Mesenchymal stem cell (in vitro differentiated cells and primary cell): Measurements from ENCODE around the gene PSG2.
"Not testable (repeated sequence)": the region's sequence is repeated elsewhere in the genome, so short reads cannot be mapped to it uniquely, and the experiment has no call there.

ENCODE experiments used
- DNase-seq: peaks from one replicate; pipeline ENCODE4 v3.0.0-alpha.2; 2013
- H2AFZ ChIP-seq: one replicate; pipeline ENCODE4 v1.6.1; 2013; ENCODE audit warnings: low read depth, mild to moderate bottlenecking, control low read depth, inconsistent platforms, low read length, moderate library complexity
- H2AK5ac ChIP-seq: 2 replicates; pipeline ENCODE4 v1.6.1; 2013; ENCODE audit warnings: low read length, moderate library complexity, mild to moderate bottlenecking, inconsistent platforms; ENCODE audit not compliant: severe bottlenecking
- H2BK120ac ChIP-seq: one replicate; pipeline ENCODE4 v1.6.1; 2013; ENCODE audit warnings: low read depth, mild to moderate bottlenecking, inconsistent platforms, low read length, moderate library complexity
- H2BK12ac ChIP-seq, 2 experiments: one replicate each; pipeline ENCODE4 v1.6.1; 2013; ENCODE audit warnings: inconsistent platforms in 2 of 2, low read length in 2 of 2, mild to moderate bottlenecking in 2 of 2, moderate library complexity in 2 of 2, control low read depth in 1 of 2
- H2BK15ac ChIP-seq: one replicate; pipeline ENCODE4 v1.6.1; 2013; ENCODE audit warnings: mild to moderate bottlenecking, low read depth, inconsistent platforms; ENCODE audit not compliant: poor library complexity, severe bottlenecking
- H2BK5ac ChIP-seq: 2 replicates; pipeline ENCODE4 v1.6.1; 2013; ENCODE audit warnings: low read depth, mild to moderate bottlenecking, low read length, control low read depth, inconsistent platforms; ENCODE audit not compliant: poor library complexity, severe bottlenecking
- H3K14ac ChIP-seq, 2 experiments: one replicate each; pipeline ENCODE4 v1.6.1; 2013; ENCODE audit warnings: inconsistent platforms in 2 of 2, low read length in 2 of 2, control low read depth in 1 of 2, mild to moderate bottlenecking in 1 of 2, moderate library complexity in 1 of 2
- H3K18ac ChIP-seq, 2 experiments: one replicate each; pipeline ENCODE4 v1.6.1; 2013; ENCODE audit warnings: inconsistent platforms in 2 of 2, low read length in 2 of 2, control low read depth in 1 of 2, low read depth in 1 of 2, mild to moderate bottlenecking in 1 of 2
- H3K23ac ChIP-seq, 2 experiments: one replicate each; pipeline ENCODE4 v1.6.1; 2013; ENCODE audit warnings: inconsistent platforms in 2 of 2, low read length in 2 of 2, mild to moderate bottlenecking in 2 of 2, moderate library complexity in 2 of 2, control low read depth in 1 of 2
- H3K27ac ChIP-seq: 2 replicates; pipeline ENCODE4 v1.5.1; 2013; ENCODE audit warnings: mild to moderate bottlenecking, moderate library complexity, low read length, control low read depth, inconsistent platforms; ENCODE audit not compliant: poor library complexity, severe bottlenecking
- H3K27me3 ChIP-seq, 2 experiments: 2 replicates each; pipeline versions ENCODE4 v1.6.1 to v1.7.0; 2013; ENCODE audit warnings: low read length in 2 of 2, mild to moderate bottlenecking in 2 of 2, moderate library complexity in 2 of 2, control low read depth in 1 of 2, inconsistent platforms in 1 of 2; ENCODE audit not compliant: control insufficient read depth in 1 of 2, insufficient read depth in 1 of 2
- H3K36me3 ChIP-seq, 2 experiments: 2 replicates each; pipeline versions ENCODE4 v1.6.1 to v1.7.0; 2013; ENCODE audit warnings: low read length in 2 of 2, control low read depth in 1 of 2, inconsistent platforms in 1 of 2, low read depth in 1 of 2, mild to moderate bottlenecking in 1 of 2; ENCODE audit not compliant: insufficient read depth in 2 of 2, control insufficient read depth in 1 of 2
- H3K4ac ChIP-seq, 2 experiments: one replicate each; pipeline ENCODE4 v1.6.1; 2013; ENCODE audit warnings: inconsistent platforms in 2 of 2, low read length in 2 of 2, mild to moderate bottlenecking in 2 of 2, moderate library complexity in 2 of 2, control low read depth in 1 of 2, low read depth in 1 of 2
- H3K4me1 ChIP-seq: 2 replicates; pipeline ENCODE4 v1.6.1; 2013; ENCODE audit warnings: low read depth, low read length, control low read depth; ENCODE audit not compliant: control insufficient read depth, insufficient read depth
- H3K4me2 ChIP-seq: 2 replicates; pipeline ENCODE4 v1.6.1; 2013; ENCODE audit warnings: low read length, mild to moderate bottlenecking, inconsistent platforms; ENCODE audit not compliant: poor library complexity, severe bottlenecking
- H3K4me3 ChIP-seq, 2 experiments: 2 replicates each; pipeline versions ENCODE4 v1.5.1 to v1.7.0; 2013; ENCODE audit warnings: low read length in 2 of 2, mild to moderate bottlenecking in 2 of 2, control low read depth in 1 of 2, low read depth in 1 of 2; ENCODE audit not compliant: insufficient read depth in 1 of 2
- H3K79me1 ChIP-seq: replicated peaks from 2 replicates; pipeline ENCODE4 v1.6.1; 2013; ENCODE audit warnings: mild to moderate bottlenecking, control low read depth, low read length, inconsistent platforms; ENCODE audit not compliant: poor library complexity, severe bottlenecking
- H3K9ac ChIP-seq: 2 replicates; pipeline ENCODE4 v1.7.0; 2013; ENCODE audit warnings: mild to moderate bottlenecking, low read length, moderate library complexity
- H3K9me3 ChIP-seq: 2 replicates; pipeline ENCODE4 v1.7.0; 2013; ENCODE audit warnings: mild to moderate bottlenecking, low read length; ENCODE audit not compliant: control insufficient read depth
- H4K8ac ChIP-seq: one replicate; pipeline ENCODE4 v1.6.1; 2013; ENCODE audit warnings: inconsistent platforms, mild to moderate bottlenecking, low read length, moderate library complexity
- H4K91ac ChIP-seq: one replicate; pipeline ENCODE4 v1.6.1; 2013; ENCODE audit warnings: mild to moderate bottlenecking, low read length, inconsistent platforms
- whole genome bisulfite sequencing: methylation state at CpG from one replicate; pipeline ENCODE4 v1.1.7; 2013; ENCODE audit warnings: mixed read lengths; 5-methylcytosine and 5-hydroxymethylcytosine counted together

Gene PSG2

GRCh38 chr19:43098416-43098815 is 15.9 kb upstream of the PSG2 start:
- not testable (repeated sequence) for H3K4me1 ChIP-seq, H3K36me3 ChIP-seq, H2BK5ac ChIP-seq, H4K91ac ChIP-seq, H3K9me3 ChIP-seq, H3K27ac ChIP-seq, H2BK15ac ChIP-seq, H4K8ac ChIP-seq, H3K4me3 ChIP-seq, H2BK120ac ChIP-seq, H3K79me1 ChIP-seq, H3K4me2 ChIP-seq, H2AFZ ChIP-seq, H2BK12ac ChIP-seq, H3K27me3 ChIP-seq, H3K9ac ChIP-seq, H3K18ac ChIP-seq, H3K4ac ChIP-seq, H2AK5ac ChIP-seq, H3K23ac ChIP-seq, DNase-seq, H3K14ac ChIP-seq

- H3K4ac ChIP-seq, H4K91ac ChIP-seq, H3K36me3 ChIP-seq, H3K9ac ChIP-seq, H3K4me3 ChIP-seq, DNase-seq, H3K27ac ChIP-seq, H2AFZ ChIP-seq, H2BK5ac ChIP-seq, H3K23ac ChIP-seq, H3K9me3 ChIP-seq, H3K79me1 ChIP-seq, H2BK120ac ChIP-seq, H4K8ac ChIP-seq, H3K27me3 ChIP-seq, H3K18ac ChIP-seq, H2BK12ac ChIP-seq, H3K4me2 ChIP-seq, H2AK5ac ChIP-seq, H2BK15ac ChIP-seq, H3K4me1 ChIP-seq, H3K14ac ChIP-seq: not testable (repeated sequence)
- WGBS, result 58% methylated on average over 12 of the region's 13 CpGs
Measured at GRCh38 chr19:43087702-43088340, 5.3 kb upstream of the PSG2 start.

- H2BK12ac ChIP-seq, H3K27me3 ChIP-seq, H4K91ac ChIP-seq, H2BK15ac ChIP-seq, H3K23ac ChIP-seq, H3K18ac ChIP-seq, H3K4me2 ChIP-seq, H3K27ac ChIP-seq, H4K8ac ChIP-seq, H2BK120ac ChIP-seq, H3K14ac ChIP-seq, H3K9ac ChIP-seq, H2AK5ac ChIP-seq, H3K9me3 ChIP-seq, H3K4me3 ChIP-seq, H3K36me3 ChIP-seq, H3K4me1 ChIP-seq, H3K4ac ChIP-seq, DNase-seq, H2AFZ ChIP-seq, H2BK5ac ChIP-seq, H3K79me1 ChIP-seq: not testable (repeated sequence)
- no CpG with 5 or more reads among the region's 2 CpGs for WGBS
Measured at GRCh38 chr19:43085796-43086530, 3.5 kb upstream of the PSG2 start.

DNA sequence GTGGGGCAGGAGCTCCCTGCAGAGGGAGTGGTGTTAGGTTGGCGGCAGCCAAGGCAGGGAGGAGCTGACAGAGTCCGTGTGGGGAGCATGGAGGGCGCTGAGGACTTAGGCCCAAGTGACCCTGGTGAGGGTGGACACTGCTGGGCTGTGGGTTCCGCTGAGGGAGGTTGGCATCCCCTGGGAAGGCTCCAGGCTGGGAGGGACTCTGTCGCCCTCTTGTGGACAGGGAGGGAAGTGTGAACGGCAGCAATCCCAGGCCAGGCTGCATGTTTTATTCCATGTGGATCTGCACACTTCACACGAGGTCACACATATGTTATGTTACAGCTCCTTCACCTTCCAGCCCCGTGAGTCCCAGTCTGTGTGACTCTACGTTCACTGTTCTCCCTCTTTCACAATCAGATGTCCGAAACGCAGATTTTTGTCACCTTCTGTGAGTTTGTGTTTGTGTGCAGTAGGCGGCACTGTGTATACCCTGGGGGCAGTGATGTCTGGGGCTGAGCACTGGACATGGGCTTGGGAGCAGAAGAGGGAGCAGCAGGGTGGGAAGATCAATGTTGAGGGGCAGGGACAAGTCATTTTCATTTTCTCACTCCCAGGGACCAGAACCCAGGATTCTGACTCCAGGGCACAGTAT is 1.8 kb upstream of the PSG2 start:
- WGBS, result 60% methylated on average over 9 of the region's 12 CpGs
- H3K36me3 ChIP-seq, H3K18ac ChIP-seq: not testable (repeated sequence)

More for the DNA sequence above, 1.8 kb upstream of the PSG2 start:
- not testable (repeated sequence) for H3K4ac ChIP-seq, H3K4me2 ChIP-seq, H3K9me3 ChIP-seq, H2AFZ ChIP-seq, H3K14ac ChIP-seq, H2BK5ac ChIP-seq, DNase-seq, H3K23ac ChIP-seq, H2AK5ac ChIP-seq, H3K9ac ChIP-seq, H2BK12ac ChIP-seq, H3K27ac ChIP-seq, H3K27me3 ChIP-seq, H2BK120ac ChIP-seq, H3K79me1 ChIP-seq, H2BK15ac ChIP-seq, H4K8ac ChIP-seq, H4K91ac ChIP-seq, H3K4me1 ChIP-seq, H3K4me3 ChIP-seq
